ES-I3 (cell line): ENCODE results near the gene RGP1.

ENCODE experiments used
- H3K36me3 ChIP-seq: 2 replicates; pipeline ENCODE4 v1.6.1; 2013; ENCODE audit warnings: mild to moderate bottlenecking, low read length, control low read depth, moderate library complexity; ENCODE audit not compliant: insufficient read depth
- H3K4me1 ChIP-seq: 2 replicates; pipeline ENCODE4 v1.6.1; 2013; ENCODE audit warnings: mild to moderate bottlenecking, control low read depth, low read length; ENCODE audit not compliant: insufficient read depth
- H3K9ac ChIP-seq: 2 replicates; pipeline ENCODE4 v1.6.1; 2013; ENCODE audit warnings: low read depth, mild to moderate bottlenecking, low read length, moderate library complexity
- H3K9me3 ChIP-seq: 2 replicates; pipeline ENCODE4 v1.6.1; 2013; ENCODE audit warnings: mild to moderate bottlenecking, low read length, moderate library complexity; ENCODE audit not compliant: control insufficient read depth, insufficient read depth

The RGP1 gene

GRCh38 chr9:35743452-35743851 lies 5.6 kb upstream of the RGP1 start:
- Histone ChIP-seq H3K9me3 (no peaks in the 10 kb centered on the region), H3K36me3 (peaks cover 26% of the 10 kb centered on the region), H3K4me1 (peaks cover 12% of the 10 kb centered on the region; the same call in 1 of the 2 replicates), H3K9ac (no peak overlapping the region)

- Histone ChIP-seq H3K4me1 (peaks cover 12% of the 10 kb centered on the region; the same call in 1 of the 2 replicates), H3K9ac (no peak overlapping the region), H3K9me3 (no peaks in the 10 kb centered on the region), H3K36me3 (peaks cover 23% of the 10 kb centered on the region)
These were observed 5.1 kb upstream of the RGP1 start for GRCh38 chr9:35743880-35744518.

GRCh38 chr9:35745569-35745968 lies 3.5 kb upstream of the RGP1 start:
- Histone ChIP-seq H3K9me3 (no peaks in the 10 kb centered on the region), H3K9ac (no peak overlapping the region), H3K4me1 (peaks cover 19% of the 10 kb centered on the region; the same call in 1 of the 2 replicates), H3K36me3 (peaks cover 15% of the 10 kb centered on the region)

- Histone ChIP-seq H3K9me3 (no peaks in the 10 kb centered on the region), H3K4me1 (peaks cover 19% of the 10 kb centered on the region; the same call in 1 of the 2 replicates), H3K36me3 (peaks cover 13% of the 10 kb centered on the region), H3K9ac (peak overlapping the region; percentile 25; the same call in 1 of the 2 replicates)
These were observed 2.5 kb upstream of the RGP1 start for GRCh38 chr9:35746583-35746982.

GRCh38 chr9:35748242-35748857 lies 737 bp upstream of the RGP1 start:
- Histone ChIP-seq H3K9ac (peak overlapping the region; percentile 92), H3K36me3 (peaks cover 7% of the 10 kb centered on the region), H3K4me1 (peaks cover 19% of the 10 kb centered on the region; the same call in 1 of the 2 replicates), H3K9me3 (no peaks in the 10 kb centered on the region)

- Histone ChIP-seq H3K4me1 (peaks cover 19% of the 10 kb centered on the region; the same call in 1 of the 2 replicates), H3K9ac (peak overlapping the region; percentile 92), H3K9me3 (no peaks in the 10 kb centered on the region), H3K36me3 (no peaks in the 10 kb centered on the region; the same call in 1 of the 2 replicates)
These were observed 598 bp downstream of the RGP1 start for GRCh38 chr9:35749515-35750255.

- Histone ChIP-seq H3K4me1 (peaks cover 19% of the 10 kb centered on the region; the same call in 1 of the 2 replicates), H3K36me3 (no peaks in the 10 kb centered on the region; the same call in 1 of the 2 replicates), H3K9ac (peak overlapping the region; percentile 92; the same call in 1 of the 2 replicates)
These were observed 1.1 kb downstream of the RGP1 start for GRCh38 chr9:35750256-35750531.

GRCh38 chr9:35753466-35753865 lies 4.4 kb downstream of the RGP1 start:
- H3K9me3 ChIP-seq = no peaks in the 10 kb centered on the region
- H3K36me3 ChIP-seq = no peaks in the 10 kb centered on the region; the same call in 1 of the 2 replicates
- no peak overlapping the region for H3K9ac ChIP-seq
- H3K4me1 ChIP-seq = peaks cover 7% of the 10 kb centered on the region

More at GRCh38 chr9:35750256-35750531, 1.1 kb downstream of the RGP1 start:
- H3K9me3 ChIP-seq = no peaks in the 10 kb centered on the region

GRCh38 chr9:35754264-35754663 lies 5.2 kb downstream of the RGP1 start, which contains the start of gene MSMP:
TSS of gene MSMP (minus strand) at chr9:35754276. CDS start at chr9:35754129, 147 bp downstream.
- H3K4me1 ChIP-seq = peaks cover 7% of the 10 kb centered on the region
- no peaks in the 10 kb centered on the region for H3K9me3 ChIP-seq
- no peak within 1 kb of the TSS for H3K9ac ChIP-seq
- H3K36me3 ChIP-seq = no peaks in the 10 kb centered on the region; the same call in 1 of the 2 replicates

- peaks cover 4% of the 10 kb centered on the region for H3K4me1 ChIP-seq
- no peaks in the 10 kb centered on the region; the same call in 1 of the 2 replicates for H3K36me3 ChIP-seq
- no peak overlapping the region for H3K9ac ChIP-seq
- no peaks in the 10 kb centered on the region for H3K9me3 ChIP-seq
These were observed 6.0 kb downstream of the RGP1 start for GRCh38 chr9:35755071-35755470.

- Histone ChIP-seq H3K4me1 (no peaks in the 10 kb centered on the region; the same call in 1 of the 2 replicates), H3K9me3 (no peaks in the 10 kb centered on the region), H3K36me3 (no peaks in the 10 kb centered on the region; the same call in 1 of the 2 replicates), H3K9ac (peak overlapping the region; percentile 99)
These were observed 7.5 kb downstream of the RGP1 start for GRCh38 chr9:35756275-35757225.

- H3K9ac ChIP-seq = peak overlapping the region; percentile 99
- H3K9me3 ChIP-seq = no peaks in the 10 kb centered on the region
- no peaks in the 10 kb centered on the region; the same call in 1 of the 2 replicates for H3K4me1 ChIP-seq
- no peaks in the 10 kb centered on the region; the same call in 1 of the 2 replicates for H3K36me3 ChIP-seq
These were observed 8.3 kb downstream of the RGP1 start for GRCh38 chr9:35757226-35757891.

GRCh38 chr9:35757892-35758275 lies 8.8 kb downstream of the RGP1 start:
- peak overlapping the region; percentile 99 for H3K9ac ChIP-seq
- H3K9me3 ChIP-seq = no peaks in the 10 kb centered on the region
- no peaks in the 10 kb centered on the region; the same call in 1 of the 2 replicates for H3K36me3 ChIP-seq
- no peaks in the 10 kb centered on the region; the same call in 1 of the 2 replicates for H3K4me1 ChIP-seq
